Activated naive CD4-positive, alpha-beta T cell treated with anti-CD3 and anti-CD28 coated beads, Interleukin-2, amount 50 U/mL, for 72 hours (primary cell): ENCODE results near the gene EMX2. TPM values are rescaled to one million over a fixed set of nuclear protein-coding genes. Genes with fewer than 3 reads are reported as not detected.

ENCODE experiments used
- ATAC-seq, 2 donors: fragments of 150-1000 bp; cut with Tn5 transposase; 2 replicates each; pipeline ENCODE4 v1.10.0; 2021; ENCODE audit warnings: mild to moderate bottlenecking in 2 of 2, moderate library complexity in 2 of 2
- DNase-seq, 2 donors: peaks; one replicate each; pipeline ENCODE4 v3.0.0; 2021 to 2022; ENCODE audit warnings: low spot score in 2 of 2
- H3K27ac Mint-ChIP-seq, 2 donors: one replicate each; pipeline ENCODE4 v1.8.0; 2022; ENCODE audit warnings: mild to moderate bottlenecking in 2 of 2, mixed read lengths in 2 of 2
- H3K36me3 Mint-ChIP-seq, 2 donors: one replicate each; pipeline ENCODE4 v1.8.0; 2022; ENCODE audit warnings: mixed read lengths in 2 of 2
- H3K9me3 Mint-ChIP-seq, 2 donors: one replicate each; pipeline ENCODE4 v1.8.0; 2022; ENCODE audit warnings: mixed read lengths in 2 of 2
- total RNA-seq, 2 donors: library from RNA; stranded (reverse); gene quantifications; one replicate each; pipeline ENCODE4 v1.2.3, GENCODE V29; 2022

Gene EMX2
- total RNA-seq, 2 donors from 2014 or later: not detected

DNA sequence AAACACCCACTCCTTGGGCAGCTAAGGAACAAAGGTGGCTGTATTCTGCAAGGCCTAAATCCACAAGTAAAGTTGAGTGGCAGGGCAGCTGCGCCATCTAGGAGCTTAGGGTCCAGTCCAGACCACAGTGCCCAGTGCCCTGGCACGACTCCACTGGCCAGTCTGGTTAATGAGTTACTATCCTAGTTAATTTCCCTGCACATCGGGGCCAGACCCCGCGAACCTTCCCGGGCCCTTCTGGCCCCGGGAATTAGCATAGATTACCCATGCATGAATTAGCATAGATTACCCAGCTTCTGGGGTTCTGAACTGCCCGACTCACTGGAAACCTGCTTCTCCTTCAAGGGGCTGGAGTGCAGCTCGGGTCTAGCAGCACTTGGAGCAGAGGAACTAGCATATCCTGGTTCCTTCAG lies 3.2 kb upstream of the EMX2 start:
- no peak overlapping the region for H3K27ac Mint-ChIP-seq
- DNase-seq: no peak
- no peak for ATAC-seq
- peaks cover 0 to 15% of the 10 kb centered on the region in 2 donors for H3K36me3 Mint-ChIP-seq
- no peaks in the 10 kb centered on the region for H3K9me3 Mint-ChIP-seq

DNA sequence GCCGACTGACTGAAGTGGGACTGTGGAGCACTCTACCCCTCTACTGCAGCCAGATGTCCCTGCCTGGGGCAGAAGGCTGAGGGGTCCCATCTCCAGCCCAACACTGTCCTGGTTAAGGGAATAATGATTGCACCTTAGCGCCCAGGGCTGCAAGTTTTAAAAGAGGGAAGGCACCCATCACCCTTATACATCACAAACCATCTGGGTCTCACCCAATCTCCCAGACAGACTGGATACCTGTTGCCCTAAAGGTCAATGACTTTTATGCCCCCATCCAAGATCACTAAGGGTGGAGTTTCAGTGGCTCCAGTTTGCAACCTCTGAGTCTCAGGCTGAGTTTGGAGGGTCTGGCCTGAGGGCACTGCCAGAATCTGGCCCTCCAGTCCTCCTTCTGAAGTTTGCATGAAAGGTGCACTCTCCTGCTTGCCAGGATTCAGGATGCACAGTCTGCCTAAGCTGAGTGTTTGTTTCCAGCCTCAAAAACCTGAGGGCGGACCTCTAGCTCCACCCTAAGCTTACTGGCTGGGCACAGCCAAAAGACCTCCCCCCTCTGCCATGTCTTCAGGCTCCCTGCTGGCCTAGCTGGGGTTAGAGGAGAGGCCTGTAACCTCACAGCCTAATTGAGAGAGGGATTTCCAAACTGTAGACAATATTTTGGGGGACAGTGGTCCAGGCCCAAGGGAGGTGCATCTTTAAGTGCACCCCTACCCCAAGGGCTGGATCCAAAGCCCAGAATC lies 2.5 kb upstream of the EMX2 start:
- H3K27ac Mint-ChIP-seq: no peak overlapping the region
- ATAC-seq (no peak), DNase-seq (no peak)
- H3K36me3 Mint-ChIP-seq: peaks cover 0 to 15% of the 10 kb centered on the region in 2 donors
- H3K9me3 Mint-ChIP-seq: no peaks in the 10 kb centered on the region

DNA sequence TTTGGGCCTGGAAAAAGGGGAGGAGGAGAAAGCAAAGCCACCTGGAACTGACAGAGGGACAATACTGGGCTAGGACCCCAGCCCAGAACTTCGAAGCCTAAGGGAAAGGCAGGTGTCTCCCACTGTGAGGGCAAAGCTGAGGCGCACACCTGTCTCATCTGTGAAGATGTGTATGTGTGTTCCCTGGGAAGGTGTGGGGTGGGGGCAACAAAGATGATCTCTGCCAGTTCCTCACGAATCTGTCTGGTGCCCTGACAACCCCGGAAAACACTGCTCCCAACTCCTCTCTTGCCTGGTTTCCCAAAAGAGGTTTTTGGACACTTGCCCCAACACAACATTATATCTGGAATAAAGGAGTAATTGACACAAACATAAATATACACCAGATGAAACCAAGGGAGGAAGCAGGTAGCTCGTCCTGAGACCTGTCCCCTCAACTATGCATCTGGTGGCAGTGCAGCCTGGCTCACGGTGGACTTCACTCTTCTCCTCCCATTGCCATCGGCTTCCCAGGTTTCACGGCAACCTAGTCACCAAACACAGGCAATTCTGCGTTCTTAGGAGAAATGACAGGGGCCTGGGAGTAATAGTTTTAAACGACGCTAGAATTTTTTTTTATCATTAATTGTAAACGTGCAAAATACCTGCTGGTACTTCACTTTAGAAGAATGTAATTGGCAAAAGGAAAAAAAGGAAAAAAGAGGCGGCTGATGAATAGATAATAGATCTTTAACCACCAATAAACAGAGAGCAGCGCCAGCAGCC lies 1.7 kb upstream of the EMX2 start:
- ATAC-seq (no peak), DNase-seq (no peak)
- Mint-ChIP-seq H3K36me3 (peaks cover 0 to 18% of the 10 kb centered on the region in 2 donors), H3K9me3 (no peaks in the 10 kb centered on the region), H3K27ac (peak overlapping the region in 1 of 2 donors; percentile 75)

DNA sequence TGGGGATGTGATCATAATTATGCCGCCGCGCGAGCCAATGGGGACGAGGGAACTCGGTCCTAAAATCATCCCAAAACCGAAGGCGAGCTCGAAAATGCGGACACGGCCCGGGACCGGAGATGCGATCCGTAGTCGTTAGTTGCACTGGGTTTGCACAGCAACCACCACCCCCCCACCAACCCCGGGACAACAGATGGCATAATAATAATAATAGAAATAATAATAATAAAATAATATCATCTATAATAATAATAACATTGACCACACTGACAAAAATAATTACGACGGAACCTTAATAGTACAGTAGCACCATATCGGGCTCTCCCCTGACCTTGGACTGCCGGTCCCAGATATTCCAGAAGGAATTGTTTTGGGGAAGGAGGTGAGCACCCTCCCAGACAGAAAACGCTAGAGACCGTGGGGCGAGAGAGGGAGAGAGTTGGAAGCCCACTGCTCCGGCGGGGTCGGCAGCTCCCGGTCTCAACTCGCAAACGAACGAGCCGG lies 1.1 kb upstream of the EMX2 start:
- Mint-ChIP-seq H3K27ac (peak overlapping the region in 1 of 2 donors; percentile 75), H3K9me3 (no peaks in the 10 kb centered on the region), H3K36me3 (peaks cover 0 to 15% of the 10 kb centered on the region in 2 donors)
- ATAC-seq: no peak
- no peak for DNase-seq

DNA sequence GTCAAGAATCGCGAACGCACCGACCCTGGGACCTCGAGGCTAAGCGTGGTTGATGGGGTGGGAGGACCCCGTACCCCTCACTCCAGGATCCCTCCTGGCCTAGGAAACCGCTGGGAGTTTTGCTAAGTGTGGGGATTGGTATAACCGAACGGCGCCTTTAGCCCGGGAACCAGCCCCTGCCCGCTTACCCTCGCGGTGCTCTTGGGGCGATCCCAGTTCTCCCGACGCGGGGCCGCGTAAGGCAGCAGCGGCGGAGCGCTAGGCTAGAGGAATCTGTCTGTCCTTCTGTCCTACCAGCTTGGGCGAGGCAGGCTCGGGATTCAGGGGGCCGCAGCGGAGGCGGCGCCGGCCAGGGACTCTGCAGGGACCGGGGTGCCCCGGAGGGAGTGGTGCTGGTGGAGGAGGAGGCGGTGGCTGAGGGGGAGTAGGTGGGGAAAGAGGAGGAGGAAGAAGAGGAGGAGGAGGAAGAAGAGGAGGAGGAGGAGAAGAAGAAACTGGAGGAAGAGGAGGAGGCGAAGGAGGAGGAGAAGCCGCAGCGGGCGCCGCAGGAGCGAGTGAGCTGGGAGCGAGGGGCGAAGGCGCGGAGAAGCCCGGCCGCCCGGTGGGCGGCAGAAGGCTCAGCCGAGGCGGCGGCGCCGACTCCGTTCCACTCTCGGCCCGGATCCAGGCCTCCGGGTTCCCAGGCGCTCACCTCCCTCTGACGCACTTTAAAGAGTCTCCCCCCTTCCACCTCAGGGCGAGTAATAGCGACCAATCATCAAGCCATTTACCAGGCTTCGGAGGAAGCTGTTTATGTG lies 439 bp upstream of the EMX2 start:
- H3K27ac Mint-ChIP-seq: no peak overlapping the region

DNA sequence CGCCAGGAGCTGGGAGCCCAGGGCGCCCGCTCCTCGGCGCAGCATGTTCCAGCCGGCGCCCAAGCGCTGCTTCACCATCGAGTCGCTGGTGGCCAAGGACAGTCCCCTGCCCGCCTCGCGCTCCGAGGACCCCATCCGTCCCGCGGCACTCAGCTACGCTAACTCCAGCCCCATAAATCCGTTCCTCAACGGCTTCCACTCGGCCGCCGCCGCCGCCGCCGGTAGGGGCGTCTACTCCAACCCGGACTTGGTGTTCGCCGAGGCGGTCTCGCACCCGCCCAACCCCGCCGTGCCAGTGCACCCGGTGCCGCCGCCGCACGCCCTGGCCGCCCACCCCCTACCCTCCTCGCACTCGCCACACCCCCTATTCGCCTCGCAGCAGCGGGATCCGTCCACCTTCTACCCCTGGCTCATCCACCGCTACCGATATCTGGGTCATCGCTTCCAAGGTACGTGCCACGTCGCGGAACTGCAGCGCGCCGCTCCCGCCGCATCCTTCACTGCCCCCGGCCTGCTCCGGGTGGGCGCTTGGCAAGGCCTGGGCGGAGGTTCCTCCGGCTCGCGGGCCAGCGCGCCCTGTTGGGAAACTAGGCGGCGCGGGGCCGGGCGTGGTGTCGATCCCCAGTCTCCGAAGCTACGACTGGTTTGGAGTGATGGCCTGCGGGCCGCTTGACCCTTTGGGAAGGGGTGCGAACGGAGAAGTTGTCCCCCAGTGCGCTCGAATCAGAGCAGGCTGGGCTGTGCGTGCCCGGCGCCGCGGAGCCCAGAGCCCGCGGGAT lies 868 bp downstream of the EMX2 start:
- H3K36me3 Mint-ChIP-seq: peaks cover 0 to 18% of the 10 kb centered on the region in 2 donors
- DNase-seq: no peak
- H3K27ac Mint-ChIP-seq: no peak overlapping the region
- ATAC-seq: peak in 1 of 2 donors; percentile 29
- no peaks in the 10 kb centered on the region for H3K9me3 Mint-ChIP-seq

More for the DNA sequence above, 439 bp upstream of the EMX2 start:
- ATAC-seq (no peak), DNase-seq (no peak)
- Mint-ChIP-seq H3K36me3 (peaks cover 0 to 12% of the 10 kb centered on the region in 2 donors), H3K9me3 (no peaks in the 10 kb centered on the region)

DNA sequence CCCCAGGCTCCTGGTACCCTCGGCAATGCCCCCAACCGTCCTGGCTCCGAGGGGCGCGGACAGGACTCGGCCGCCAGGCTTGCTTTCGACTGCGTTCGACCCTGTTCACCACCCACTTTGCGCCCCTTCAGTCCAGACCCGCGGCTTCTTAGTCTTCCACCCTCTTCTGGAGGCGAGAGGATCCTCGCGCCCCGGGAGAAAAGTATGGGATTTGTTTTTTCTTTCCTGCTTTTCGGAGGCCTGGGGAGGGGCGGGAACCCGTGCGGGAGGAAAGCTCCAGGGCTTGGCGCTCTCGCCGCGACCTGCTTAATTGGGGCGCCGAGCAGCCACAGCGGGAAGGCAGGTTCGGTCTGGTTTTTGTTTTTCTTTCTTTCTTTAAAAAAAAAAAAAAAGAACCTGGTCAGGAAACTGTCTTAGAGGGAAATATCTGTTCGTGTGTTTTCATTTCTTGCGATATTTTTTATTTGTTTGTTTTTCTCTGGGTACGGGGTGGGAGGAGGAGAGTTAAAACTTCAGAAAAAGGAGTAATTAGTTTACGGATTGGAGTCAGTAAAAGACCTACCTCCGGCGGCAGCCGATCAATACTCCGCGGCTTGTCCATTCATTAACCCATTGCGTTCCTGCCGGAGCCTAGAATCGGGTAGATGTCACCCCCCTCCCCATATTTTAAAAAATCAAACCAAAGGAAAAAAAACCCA lies 1.6 kb downstream of the EMX2 start:
- Mint-ChIP-seq H3K9me3 (no peaks in the 10 kb centered on the region), H3K27ac (peak overlapping the region in 1 of 2 donors; percentile 88), H3K36me3 (peaks cover 0 to 18% of the 10 kb centered on the region in 2 donors)
- ATAC-seq (no peak), DNase-seq (no peak)

DNA sequence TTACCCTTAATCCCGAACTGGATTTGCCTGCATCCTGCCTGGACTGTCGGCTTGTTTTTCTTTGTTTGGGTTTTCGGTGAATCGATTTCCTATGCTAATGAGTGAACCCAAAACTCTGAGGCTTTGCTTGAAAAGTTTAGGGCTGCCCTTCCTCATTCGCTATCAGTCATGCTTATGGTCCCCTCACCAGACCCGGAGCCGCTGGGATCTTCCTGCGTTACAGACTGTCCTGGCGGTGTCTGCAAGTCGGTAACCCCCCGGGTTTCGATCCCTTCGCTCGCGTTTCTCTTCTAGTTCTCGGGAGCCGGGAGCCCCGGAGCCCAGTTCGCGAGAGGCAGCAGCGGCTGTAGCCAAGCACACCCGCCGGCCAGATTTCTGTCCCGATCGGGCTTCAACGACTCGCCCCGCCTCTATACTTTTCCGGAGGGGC lies 2.2 kb downstream of the EMX2 start:
- H3K27ac Mint-ChIP-seq: peak overlapping the region in 1 of 2 donors; percentile 88
- peaks cover 0 to 18% of the 10 kb centered on the region in 2 donors for H3K36me3 Mint-ChIP-seq
- no peaks in the 10 kb centered on the region for H3K9me3 Mint-ChIP-seq
- no peak for ATAC-seq
- DNase-seq: no peak

DNA sequence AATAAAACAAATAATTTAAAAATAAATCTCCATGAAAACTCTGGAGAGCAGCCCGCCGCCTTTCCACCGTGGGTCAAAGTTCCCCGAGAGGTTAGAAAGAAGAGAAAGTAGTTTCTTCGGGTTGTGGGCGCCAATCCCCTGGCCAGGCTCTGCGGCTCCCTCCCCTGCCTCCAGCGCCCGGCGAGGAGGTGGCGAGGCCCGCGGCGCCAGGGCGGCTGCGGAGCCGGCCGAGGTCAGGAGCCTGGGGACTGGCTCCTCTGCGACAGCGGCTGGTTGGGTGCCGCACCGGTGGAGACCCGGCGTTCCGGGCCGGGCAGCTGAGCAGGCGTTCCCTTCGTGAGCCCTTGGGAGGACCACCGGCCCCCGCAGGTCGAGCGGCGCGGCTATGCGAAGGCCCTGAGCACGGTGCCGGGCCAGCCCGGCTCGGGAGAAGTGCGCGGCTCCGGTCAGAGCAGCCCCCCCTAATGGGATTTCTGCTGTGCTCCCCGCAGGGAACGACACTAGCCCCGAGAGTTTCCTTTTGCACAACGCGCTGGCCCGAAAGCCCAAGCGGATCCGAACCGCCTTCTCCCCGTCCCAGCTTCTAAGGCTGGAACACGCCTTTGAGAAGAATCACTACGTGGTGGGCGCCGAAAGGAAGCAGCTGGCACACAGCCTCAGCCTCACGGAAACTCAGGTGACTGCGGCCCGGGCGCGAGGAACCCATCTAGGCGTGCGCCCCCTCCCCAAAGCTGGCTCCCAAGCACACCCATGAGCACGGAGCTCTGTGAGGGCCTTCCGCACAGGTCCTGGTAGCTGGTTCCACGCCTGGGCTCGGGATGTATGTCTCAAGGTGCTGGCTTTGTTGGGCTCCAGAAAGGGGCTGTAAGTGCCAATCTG lies 2.8 kb downstream of the EMX2 start:
- peaks cover 0 to 18% of the 10 kb centered on the region in 2 donors for H3K36me3 Mint-ChIP-seq
- no peak for ATAC-seq
- H3K27ac Mint-ChIP-seq: peak overlapping the region in 1 of 2 donors; percentile 88
- no peaks in the 10 kb centered on the region for H3K9me3 Mint-ChIP-seq
- no peak for DNase-seq

DNA sequence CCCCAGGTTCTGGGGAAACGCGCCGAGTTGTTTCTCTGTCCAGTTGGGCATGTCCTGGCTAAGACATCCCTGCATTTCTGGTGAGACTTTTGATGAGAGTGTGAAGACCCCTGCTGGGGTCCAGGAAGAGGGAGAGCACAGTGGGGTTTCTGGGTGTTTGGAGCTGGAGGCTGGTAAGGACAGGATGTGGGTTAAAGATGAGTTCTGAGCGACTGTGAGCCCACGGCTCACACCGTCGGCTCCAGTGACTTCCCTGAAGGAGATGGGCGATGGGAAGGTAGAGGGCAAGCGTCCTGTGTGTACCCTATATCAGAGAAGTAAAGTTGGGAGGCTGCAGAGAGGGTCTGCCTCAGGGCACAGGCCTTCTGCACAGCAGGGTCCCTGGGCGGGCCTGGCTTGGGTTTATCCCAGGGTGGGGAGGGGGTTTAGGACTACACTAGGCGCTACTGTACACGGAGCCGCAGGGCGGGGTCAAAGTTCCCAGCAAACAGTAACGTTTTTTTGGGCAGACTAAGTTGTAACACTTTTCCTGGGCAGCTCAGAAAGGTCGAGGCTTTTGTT lies 3.6 kb downstream of the EMX2 start:
- Mint-ChIP-seq H3K27ac (no peak overlapping the region), H3K9me3 (no peaks in the 10 kb centered on the region), H3K36me3 (peaks cover 0 to 14% of the 10 kb centered on the region in 2 donors)
- no peak for ATAC-seq
- DNase-seq: no peak

DNA sequence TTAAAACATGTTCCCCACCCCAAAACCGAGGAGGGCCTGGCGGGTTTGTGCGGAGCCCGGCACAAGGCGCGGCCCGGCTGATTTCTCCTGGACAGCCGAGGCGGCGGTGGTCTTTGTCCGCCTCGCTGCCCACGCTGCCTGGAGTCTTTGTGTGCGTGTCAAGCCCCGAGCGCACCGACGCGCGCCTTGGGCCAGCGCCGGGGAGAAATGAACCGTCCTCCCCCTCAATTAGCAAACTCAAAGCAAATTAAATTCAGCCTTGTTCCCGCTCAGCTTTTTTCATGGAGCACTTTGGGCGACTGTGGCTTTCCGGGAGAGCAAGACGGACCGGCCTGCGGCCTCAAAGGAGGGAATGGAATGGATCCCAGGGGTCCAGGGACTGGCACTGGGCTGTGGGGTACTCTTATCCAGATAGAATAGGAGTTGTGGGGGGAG lies 4.1 kb downstream of the EMX2 start:
- peaks cover 0 to 13% of the 10 kb centered on the region in 2 donors for H3K36me3 Mint-ChIP-seq
- H3K9me3 Mint-ChIP-seq: no peaks in the 10 kb centered on the region
- H3K27ac Mint-ChIP-seq: no peak overlapping the region
- DNase-seq: no peak
- ATAC-seq: no peak

DNA sequence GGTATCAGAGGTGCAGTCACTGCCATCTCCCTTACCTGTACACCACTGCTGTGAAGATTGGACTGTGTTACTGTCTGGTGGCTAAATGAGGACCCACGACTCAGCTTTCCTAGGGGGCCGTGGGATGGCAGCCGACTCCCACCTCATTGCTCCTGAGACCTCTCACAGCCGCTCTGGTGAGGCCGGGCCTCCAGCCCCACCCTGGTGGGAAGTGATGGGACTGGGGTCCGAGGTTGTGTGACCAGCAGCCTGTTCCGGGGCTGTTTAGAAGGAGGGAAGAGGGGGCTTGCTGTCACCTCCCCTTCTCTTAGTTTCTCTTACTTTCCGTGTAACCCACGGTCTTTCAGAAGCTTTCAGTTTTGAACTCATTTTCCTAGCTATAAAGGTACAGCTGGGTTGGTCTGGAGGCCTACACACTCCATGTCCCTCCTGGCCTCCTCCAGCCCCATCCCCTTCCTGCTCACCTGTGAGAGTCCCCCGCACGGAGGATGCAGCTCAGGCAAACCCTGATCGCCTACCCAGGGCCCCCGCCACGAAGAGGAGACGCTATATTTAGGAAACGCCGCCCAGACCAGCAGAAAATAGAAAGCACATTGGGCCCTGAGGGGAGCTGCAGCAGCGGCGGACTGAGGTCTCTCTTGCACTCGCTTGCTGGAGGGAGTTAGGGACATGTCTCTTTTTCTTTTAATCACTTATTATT lies 4.6 kb downstream of the EMX2 start:
- no peaks in the 10 kb centered on the region for H3K9me3 Mint-ChIP-seq
- H3K27ac Mint-ChIP-seq: no peak overlapping the region
- H3K36me3 Mint-ChIP-seq: peaks cover 0 to 13% of the 10 kb centered on the region in 2 donors
- DNase-seq (no peak), ATAC-seq (no peak)

DNA sequence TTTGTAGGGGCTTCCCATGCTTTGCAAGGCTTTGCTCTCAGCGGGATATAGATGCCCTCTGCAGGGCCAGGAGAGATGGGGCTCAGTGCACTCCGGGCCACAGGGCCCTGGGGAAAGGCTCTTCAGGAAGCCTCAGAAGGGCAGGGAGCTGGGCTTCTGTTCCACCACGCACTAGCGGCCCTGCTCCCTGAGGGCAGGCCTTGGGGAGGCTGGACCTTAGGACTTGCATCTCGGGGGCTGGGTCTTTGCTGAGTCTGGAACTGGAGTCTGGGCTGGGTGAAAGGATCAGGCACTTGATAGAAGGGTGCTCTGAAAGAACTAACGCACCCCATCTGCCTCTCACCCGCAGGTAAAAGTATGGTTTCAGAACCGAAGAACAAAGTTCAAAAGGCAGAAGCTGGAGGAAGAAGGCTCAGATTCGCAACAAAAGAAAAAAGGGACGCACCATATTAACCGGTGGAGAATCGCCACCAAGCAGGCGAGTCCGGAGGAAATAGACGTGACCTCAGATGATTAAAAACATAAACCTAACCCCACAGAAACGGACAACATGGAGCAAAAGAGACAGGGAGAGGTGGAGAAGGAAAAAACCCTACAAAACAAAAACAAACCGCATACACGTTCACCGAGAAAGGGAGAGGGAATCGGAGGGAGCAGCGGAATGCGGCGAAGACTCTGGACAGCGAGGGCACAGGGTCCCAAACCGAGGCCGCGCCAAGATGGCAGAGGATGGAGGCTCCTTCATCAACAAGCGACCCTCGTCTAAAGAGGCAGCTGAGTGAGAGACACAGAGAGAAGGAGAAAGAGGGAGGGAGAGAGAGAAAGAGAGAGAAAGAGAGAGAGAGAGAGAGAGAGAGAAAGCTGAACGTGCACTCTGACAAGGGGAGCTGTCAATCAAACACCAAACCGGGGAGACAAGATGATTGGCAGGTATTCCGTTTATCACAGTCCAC lies 5.4 kb downstream of the EMX2 start:
- no peaks in the 10 kb centered on the region for H3K9me3 Mint-ChIP-seq
- DNase-seq (no peak), ATAC-seq (no peak)
- H3K36me3 Mint-ChIP-seq: peaks cover 6 to 18% of the 10 kb centered on the region in 2 donors
- H3K27ac Mint-ChIP-seq: peak overlapping the region in 1 of 2 donors; percentile 2
